Measurements from ENCODE around the gene APBB3.
A peak's percentile ranks its signal among the peaks of the same experiment; 100 is the strongest.

Gene APBB3

DNA sequence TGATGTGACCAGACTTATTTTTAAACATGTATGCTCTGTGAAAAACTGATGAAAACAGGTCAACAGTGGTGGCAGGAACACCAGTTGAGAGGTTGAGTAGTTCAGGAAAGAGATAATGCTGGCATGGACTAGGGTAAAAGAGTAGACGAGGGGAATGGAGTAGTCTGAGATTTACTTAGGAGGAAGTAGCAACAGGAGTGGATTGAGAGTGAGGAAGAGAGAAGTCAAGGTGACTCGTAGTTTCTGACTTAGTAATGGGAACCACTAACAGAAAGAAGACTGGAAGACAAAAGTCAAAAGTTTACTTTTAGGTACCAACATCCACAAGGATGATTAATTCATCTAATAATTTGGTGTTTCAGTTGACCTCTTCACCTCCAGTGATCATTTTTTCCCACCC is 10.7 kb downstream of the APBB3 start:
- no peak for DNase-seq (ENCODE audit: low read depth)

DNA sequence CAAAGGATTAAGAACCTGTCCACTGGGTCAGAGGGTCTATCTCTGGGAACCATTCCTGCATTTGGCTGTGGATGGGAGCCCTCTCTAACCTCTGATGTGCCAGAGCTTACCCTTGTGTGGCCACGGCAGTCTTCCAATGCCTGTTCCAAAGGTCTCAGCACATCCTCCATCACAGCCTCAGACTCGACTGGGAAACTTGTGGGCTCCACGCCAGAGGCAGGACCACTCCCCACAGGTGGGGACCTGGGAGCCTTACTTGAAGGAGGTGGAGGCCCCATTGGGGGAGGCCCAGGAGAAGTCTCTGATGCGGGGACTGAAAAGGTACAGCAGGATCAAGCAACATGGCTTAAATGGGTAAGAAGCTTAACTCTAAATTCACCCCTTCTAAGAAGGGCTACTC is 12.5 kb downstream of the APBB3 start:
- DNase-seq (ENCODE audit: low read depth): no peak

- DNase-seq (ENCODE audit: low read depth): no peak
Measured at GRCh38 chr5:140550147-140551079, 14.0 kb downstream of the APBB3 start.

DNA sequence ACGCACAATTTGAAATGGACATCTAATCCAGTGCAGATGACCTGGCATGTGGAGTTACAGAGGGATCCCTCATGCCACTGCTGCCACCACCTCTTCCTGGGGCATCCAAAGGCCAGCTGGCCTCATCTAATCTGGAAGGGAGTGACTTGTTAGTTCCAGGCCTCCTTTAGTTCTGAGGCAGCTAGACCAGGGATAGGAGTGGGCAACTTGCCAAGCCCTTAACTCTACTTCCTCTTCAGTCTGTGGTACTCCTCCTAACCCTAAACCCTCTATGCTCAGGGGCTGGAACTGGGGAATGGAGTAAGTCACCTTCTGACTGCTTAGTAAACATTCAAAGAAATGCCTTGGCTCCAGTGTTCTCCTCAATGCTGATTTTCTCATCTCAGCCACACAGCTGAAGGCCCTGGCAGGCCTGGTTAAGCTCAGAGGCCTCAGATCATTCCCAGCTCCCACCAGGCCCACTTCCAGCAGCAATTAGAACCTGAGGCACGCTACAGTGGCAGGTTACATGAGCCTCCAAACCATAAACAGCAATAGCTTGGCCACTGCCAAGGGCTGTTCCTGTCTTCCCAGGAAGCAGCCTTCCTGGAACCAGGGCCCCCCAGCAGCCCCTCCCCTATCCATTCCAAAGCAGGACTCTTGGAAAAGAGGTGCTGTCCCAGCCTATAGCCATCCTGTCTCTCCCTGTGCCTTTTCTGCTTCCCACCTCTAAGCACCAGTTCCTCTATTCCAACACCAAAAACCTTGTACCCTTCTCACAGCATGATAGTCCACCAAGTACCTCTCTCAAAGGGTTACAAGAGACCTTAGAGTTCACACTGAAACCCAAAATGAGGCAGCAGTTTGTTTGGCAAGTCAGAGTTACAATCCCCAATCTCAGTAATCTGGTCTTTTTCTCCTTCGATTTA is 14.9 kb downstream of the APBB3 start:
- peak; percentile 38 for DNase-seq (ENCODE audit: low read depth)

DNA sequence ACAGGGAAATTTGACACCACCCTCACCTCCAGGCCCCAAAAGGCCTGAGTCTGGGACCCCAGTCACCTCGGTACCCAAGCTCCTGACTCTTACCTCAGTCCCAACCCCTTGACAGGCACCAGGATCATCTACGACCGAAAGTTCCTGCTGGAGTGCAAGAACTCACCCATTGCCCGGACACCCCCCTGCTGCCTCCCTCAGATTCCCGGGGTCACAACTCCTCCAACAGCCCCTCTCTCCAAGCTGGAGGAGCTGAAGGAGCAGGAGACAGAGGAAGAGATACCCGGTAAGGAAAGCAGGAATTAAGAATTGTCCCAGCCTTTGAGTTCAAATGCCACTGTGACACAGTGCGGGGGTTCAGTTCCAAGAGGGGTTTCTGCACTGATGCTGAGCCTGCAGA is 15.6 kb downstream of the APBB3 start:
- DNase-seq (ENCODE audit: low read depth): no peak

DNA sequence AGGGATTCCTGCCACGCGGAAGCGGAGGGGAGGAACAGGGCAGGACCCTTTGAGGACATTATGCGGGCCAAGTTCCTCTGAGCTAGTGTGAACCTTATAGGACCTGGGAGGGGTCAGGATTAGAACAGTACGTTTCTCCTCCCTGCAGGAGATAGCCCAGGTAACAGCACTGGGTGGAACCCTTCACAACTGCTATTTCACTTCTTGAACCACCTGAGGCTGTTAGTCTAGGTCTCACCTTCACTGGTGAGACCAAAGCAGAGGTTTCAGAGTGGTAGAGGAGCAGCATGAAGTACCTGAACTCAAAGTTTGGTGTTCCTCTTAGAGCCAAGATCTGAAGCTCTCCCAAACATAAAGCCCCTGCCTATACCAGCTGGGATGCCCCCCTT is 16.1 kb downstream of the APBB3 start:
- no peak for DNase-seq (ENCODE audit: low read depth)

GRCh38 chr5:140547508-140548299 is 16.7 kb downstream of the APBB3 start, which contains the start of gene EIF4EBP3:
TSS of gene EIF4EBP3 (plus strand) at chr5:140547662. CDS start at chr5:140547738, 76 bp downstream.
- peak; percentile 96 for DNase-seq (ENCODE audit: low read depth)

GRCh38 chr5:140546851-140547507 is 17.4 kb downstream of the APBB3 start:
- no peak for DNase-seq (ENCODE audit: low read depth)

DNA sequence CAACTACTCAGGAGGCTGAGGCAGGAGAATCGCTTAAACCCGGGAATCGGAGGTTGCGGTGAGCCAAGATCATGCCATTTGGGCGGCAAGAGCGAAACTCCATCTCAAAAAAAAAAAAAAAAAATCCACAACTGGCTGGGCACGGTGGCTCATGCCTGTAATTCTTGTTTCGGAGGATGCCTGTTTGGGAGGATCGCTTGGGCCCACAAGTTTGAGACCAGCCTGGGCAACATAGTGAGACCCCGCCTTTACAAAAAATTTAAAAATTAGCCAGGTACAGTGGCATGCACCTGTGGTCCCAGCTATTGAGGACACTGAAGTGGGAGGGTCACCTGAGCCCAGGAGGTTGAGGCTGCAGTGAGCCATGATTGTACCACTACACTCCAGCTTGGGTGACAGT is 18.8 kb downstream of the APBB3 start:
- no peak for DNase-seq (ENCODE audit: low read depth)

- DNase-seq (ENCODE audit: low read depth): no peak
Measured at GRCh38 chr5:140544986-140545385, 19.4 kb downstream of the APBB3 start.

- no peak for DNase-seq (ENCODE audit: low read depth)
Measured at GRCh38 chr5:140542972-140543371, 21.4 kb downstream of the APBB3 start.

GRCh38 chr5:140540227-140540626 is 24.2 kb downstream of the APBB3 start:
- no peak for DNase-seq (ENCODE audit: low read depth)

DNA sequence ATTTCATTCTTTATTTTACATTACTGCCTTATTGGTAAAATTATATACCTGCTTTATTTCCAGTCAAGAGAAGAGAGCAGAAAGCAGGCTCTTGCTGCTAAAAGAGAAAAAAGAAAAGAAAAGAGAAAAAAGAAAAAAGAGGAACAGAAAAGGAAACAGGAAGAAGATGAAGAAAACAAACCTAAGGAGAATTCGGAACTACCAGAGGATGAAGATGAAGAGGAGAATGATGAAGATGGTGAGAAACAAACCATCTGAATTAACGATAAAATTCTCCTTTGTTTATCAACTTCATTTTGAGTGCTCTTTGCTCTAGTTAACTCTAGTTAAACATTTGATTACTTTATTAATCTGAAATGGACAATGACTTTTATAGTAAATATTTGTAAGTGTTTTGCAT is 40.4 kb downstream of the APBB3 start:
- no peak for DNase-seq (ENCODE audit: low read depth)

- DNase-seq (ENCODE audit: low read depth): no peak
Measured at GRCh38 chr5:140513124-140513523, 51.3 kb downstream of the APBB3 start.

DNA sequence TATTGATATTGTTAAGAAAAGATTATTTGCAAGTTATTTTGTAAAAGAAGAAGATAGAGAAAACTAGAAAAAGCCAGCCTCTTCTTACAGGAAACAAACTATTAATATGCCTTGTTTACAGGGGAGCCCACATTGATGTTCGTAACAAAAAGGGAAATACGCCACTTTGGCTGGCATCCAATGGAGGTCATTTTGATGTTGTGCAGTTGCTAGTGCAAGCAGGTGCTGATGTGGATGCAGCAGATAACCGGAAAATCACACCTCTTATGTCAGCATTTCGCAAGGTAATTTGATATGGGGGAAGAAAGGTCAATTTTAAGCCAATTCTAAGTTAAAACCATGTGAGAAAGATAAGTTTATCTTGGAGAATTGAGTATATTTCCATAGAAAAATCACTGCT is 54.5 kb downstream of the APBB3 start:
- no peak for DNase-seq (ENCODE audit: low read depth)

Data from fibroblast of gingiva (primary cell).